ENCODE data around the gene GPBAR1. TPM values are rescaled to one million over a fixed set of nuclear protein-coding genes. Genes with fewer than 3 reads are reported as not detected.
A peak's percentile ranks its signal among the peaks of the same experiment; 100 is the strongest.

Gene GPBAR1
- total RNA-seq, 4 donors from 2014 or later, result 4.6 to 37.8 (median 13.5) TPM

GRCh38 chr2:218217360-218218267, 43.2 kb upstream of the GPBAR1 start:
- TF ChIP-seq EP300 (IDR thresholded peaks at IDR 0.05), result no peak
- TF ChIP-seq POLR2A (IDR thresholded peaks at IDR 0.05), result no peak
- TF ChIP-seq CTCF (IDR thresholded peaks at IDR 0.05), result no peak
- Histone ChIP-seq H3K9me3 (no peaks in the 10 kb centered on the region), H3K36me3 (no peaks in the 10 kb centered on the region), H3K4me3 (peak overlapping the region; percentile 81 to 99 (median 92)), H3K27ac (peak overlapping the region; percentile 90 to 99 (median 96)), H3K4me1 (peaks cover 0 to 56% (median 40%) of the 10 kb centered on the region in 4 donors), H3K27me3 (no peaks in the 10 kb centered on the region)
- WGBS, 2 donors, result 0% methylated on average over 32 to 46 of the region's 47 CpGs
- DNase-seq (ENCODE audit: low spot score in 2 of 2), result peak in 1 of 2 donors; percentile 19

- no peak for DNase-seq (ENCODE audit: low spot score in 2 of 2)
These were observed 42.3 kb upstream of the GPBAR1 start for GRCh38 chr2:218218268-218219185.

GRCh38 chr2:218219934-218220333, 40.9 kb upstream of the GPBAR1 start:
- TF ChIP-seq EP300 (IDR thresholded peaks at IDR 0.05) (no peak), CTCF (IDR thresholded peaks at IDR 0.05) (no peak), POLR2A (IDR thresholded peaks at IDR 0.05) (no peak)
- H3K27me3 ChIP-seq, result no peaks in the 10 kb centered on the region
- DNase-seq (ENCODE audit: low spot score in 2 of 2), result no peak
- H3K36me3 ChIP-seq, result peaks cover 0 to 18% (median 0%) of the 10 kb centered on the region in 3 donors
- peak overlapping the region in 2 of 4 donors; percentile 26 to 97 for H3K27ac ChIP-seq
- H3K4me1 ChIP-seq, result peaks cover 0 to 78% (median 54%) of the 10 kb centered on the region in 4 donors
- H3K4me3 ChIP-seq, result peak overlapping the region in 1 of 4 donors; percentile 86
- no peaks in the 10 kb centered on the region for H3K9me3 ChIP-seq
- 42 to 50% methylated on average over 2 of the region's 2 CpGs for whole genome bisulfite sequencing, 2 donors

More at GRCh38 chr2:218218268-218219185, 42.3 kb upstream of the GPBAR1 start:
- H3K36me3 ChIP-seq, result peaks cover 0 to 5% (median 0%) of the 10 kb centered on the region in 3 donors
- no peak for TF ChIP-seq EP300 (IDR thresholded peaks at IDR 0.05)
- TF ChIP-seq POLR2A (IDR thresholded peaks at IDR 0.05), result no peak
- no peak for TF ChIP-seq CTCF (IDR thresholded peaks at IDR 0.05)
- peak overlapping the region; percentile 81 to 99 (median 92) for H3K4me3 ChIP-seq
- H3K27me3 ChIP-seq, result no peaks in the 10 kb centered on the region
- no peaks in the 10 kb centered on the region for H3K9me3 ChIP-seq
- peaks cover 0 to 65% (median 45%) of the 10 kb centered on the region in 4 donors for H3K4me1 ChIP-seq
- peak overlapping the region; percentile 90 to 99 (median 96) for H3K27ac ChIP-seq
- 13% methylated on average over 4 of the region's 4 CpGs for WGBS, 2 donors

- H3K4me3 ChIP-seq, result no peak overlapping the region
- no peak for TF ChIP-seq CTCF (IDR thresholded peaks at IDR 0.05)
- TF ChIP-seq POLR2A (IDR thresholded peaks at IDR 0.05), result no peak
- TF ChIP-seq EP300 (IDR thresholded peaks at IDR 0.05), result no peak
- peaks cover 0 to 86% (median 55%) of the 10 kb centered on the region in 4 donors for H3K4me1 ChIP-seq
- 52 to 54% methylated on average over 5 of the region's 5 CpGs for WGBS, 2 donors
- H3K9me3 ChIP-seq, result no peaks in the 10 kb centered on the region
- H3K36me3 ChIP-seq, result peaks cover 0 to 24% (median 0%) of the 10 kb centered on the region in 3 donors
- no peaks in the 10 kb centered on the region for H3K27me3 ChIP-seq
- H3K27ac ChIP-seq, result no peak overlapping the region
- no peak for DNase-seq (ENCODE audit: low spot score in 2 of 2)
These were observed 39.8 kb upstream of the GPBAR1 start for GRCh38 chr2:218221000-218221399.
